GM10248 (cell line): ENCODE measurements around the gene DEFB124.
"Not testable (repeated sequence)": the region's sequence is repeated elsewhere in the genome, so short reads cannot be mapped to it uniquely, and the experiment has no call there.

Experiments
- CTCF ChIA-PET: fragments of 300-600 bp; sonication (Branson Sonifier 250); formaldehyde crosslinking; extraction: SDS; loops from one replicate; lab custom pipeline; 2021; ENCODE audit warnings: antibody characterized with exemption; lab: Yijun Ruan, JAX
- POLR2A ChIA-PET: fragments of 350-650 bp; sonication (Branson Sonifier 250); formaldehyde crosslinking; extraction: SDS; loops from one replicate; lab custom pipeline; 2020; ENCODE audit warnings: antibody characterized with exemption; lab: Yijun Ruan, JAX
- DNase-seq: peaks from one replicate; pipeline ENCODE4 v3.0.0; 2012; ENCODE audit errors: extremely low spot score
- CTCF ChIP-seq: IDR thresholded peaks from 2 replicates; pipeline ENCODE4 v1.5.1; 2012; ENCODE audit warnings: mild to moderate bottlenecking, low read depth; ENCODE audit errors: extremely low read depth, missing control alignments, control extremely low read depth

The DEFB124 gene

GRCh38 chr20:31430568-31431115 lies 44.3 kb downstream of the DEFB124 start:
- CTCF ChIA-PET, result interaction anchor here (0.7 to 1.6 kb wide), 3 partner anchors 10 to 44 kb away, joined by 3 to 5 read pairs (median 3); partner anchors contain the start of gene DEFB123
- no peak for DNase-seq
- no peak for TF ChIP-seq CTCF
- POLR2A ChIA-PET, result no interaction called here

GRCh38 chr20:31427576-31427975 lies 47.4 kb downstream of the DEFB124 start:
- CTCF ChIA-PET, DNase-seq, POLR2A ChIA-PET: not testable (repeated sequence)

DNA sequence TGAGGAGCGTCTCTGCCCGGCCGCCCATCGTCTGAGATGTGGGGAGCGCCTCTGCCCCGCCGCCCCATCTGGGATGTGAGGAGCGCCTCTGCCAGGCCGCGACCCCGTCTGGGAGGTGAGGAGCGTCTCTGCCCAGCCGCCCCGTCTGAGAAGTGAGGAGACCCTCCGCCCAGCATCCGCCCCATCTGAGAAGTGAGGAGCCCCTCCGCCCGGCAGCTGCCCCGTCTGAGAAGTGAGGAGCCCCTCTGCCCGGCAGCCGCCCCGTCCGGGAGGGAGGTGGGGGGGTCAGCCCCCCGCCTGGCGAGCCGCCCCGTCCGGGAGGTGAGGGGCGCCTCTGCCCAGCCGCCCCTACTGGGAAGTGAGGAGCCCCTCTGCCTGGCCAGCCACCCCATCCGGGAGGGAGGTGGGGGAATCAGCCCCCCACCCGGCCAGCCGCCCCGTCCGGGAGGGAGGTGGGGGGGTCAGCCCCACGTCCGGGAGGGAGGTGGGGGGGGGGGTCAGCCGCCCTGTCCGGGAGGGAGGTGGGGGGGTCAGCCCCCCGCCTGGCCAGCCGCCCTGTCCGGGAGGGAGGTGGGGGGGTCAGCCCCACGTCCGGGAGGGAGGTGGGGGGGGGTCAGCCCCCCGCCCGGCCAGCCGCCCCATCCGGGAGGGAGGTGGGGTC lies 47.9 kb downstream of the DEFB124 start:
- POLR2A ChIA-PET, CTCF ChIA-PET, DNase-seq: not testable (repeated sequence)

DNA sequence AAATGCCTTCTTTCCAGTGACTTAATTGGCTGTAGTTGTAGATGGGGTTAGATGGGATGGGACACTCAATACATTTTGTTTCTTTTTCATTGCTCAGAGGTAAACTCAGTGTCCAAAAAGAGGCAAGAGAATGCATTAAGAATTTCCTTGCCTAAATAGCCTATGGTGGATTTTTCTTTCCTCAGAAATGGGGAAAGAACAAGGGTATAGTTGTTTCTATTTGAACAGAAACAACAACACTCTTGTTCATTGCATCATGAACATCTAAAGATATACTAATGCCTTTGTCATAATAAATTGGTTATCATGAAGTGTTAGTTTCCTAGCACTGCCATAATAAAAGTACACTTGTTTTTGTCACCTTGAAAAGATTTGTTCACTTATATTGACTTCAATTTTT lies 49.1 kb downstream of the DEFB124 start:
- POLR2A ChIA-PET, result no interaction called here
- TF ChIP-seq CTCF, result no peak
- no peak for DNase-seq
- CTCF ChIA-PET, result no interaction called here

DNA sequence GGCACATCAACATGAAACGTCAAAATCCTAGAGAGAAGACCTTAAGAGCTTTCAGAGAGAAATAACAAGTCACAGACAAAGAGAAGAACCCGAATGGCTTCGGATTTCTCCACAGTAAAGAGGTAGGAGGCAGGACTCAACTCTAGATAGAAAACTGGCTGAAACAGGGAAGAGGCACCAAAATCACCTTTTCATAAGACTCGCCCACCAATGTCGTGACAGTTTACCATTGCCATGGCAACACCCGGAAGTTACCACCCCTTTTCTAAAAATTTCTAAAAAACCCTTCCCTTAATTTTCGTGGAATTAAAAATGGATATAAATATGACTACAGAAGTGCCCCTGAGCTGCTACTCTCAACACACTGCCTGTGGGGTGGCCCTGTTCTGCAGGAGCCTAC lies 56.6 kb downstream of the DEFB124 start:
- POLR2A ChIA-PET, result no interaction called here
- CTCF ChIA-PET, result no interaction called here
- no peak for TF ChIP-seq CTCF
- DNase-seq, result no peak

DNA sequence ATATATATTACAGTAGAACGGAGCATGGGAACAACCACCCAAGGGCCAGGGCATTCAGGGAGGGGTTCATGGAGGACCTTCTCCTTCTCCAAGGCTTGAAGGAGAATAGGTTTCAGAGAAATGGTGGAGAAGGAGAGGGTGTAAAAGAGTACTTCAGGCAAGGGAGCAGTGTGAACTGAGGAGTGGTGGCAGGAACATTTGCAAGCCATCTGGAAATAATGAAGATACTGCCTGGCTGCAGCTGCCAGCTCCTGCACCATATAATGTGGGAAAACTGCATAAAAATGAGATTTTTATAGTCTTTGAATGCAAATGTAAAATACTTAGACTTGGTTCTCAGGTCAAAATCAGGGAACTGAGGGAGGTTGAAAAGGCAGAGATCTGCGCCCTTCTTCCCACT lies 59.3 kb downstream of the DEFB124 start:
- no peak for DNase-seq
- ChIA-PET CTCF (no interaction called here), POLR2A (no interaction called here)
- TF ChIP-seq CTCF, result no peak
